Measurements from ENCODE around the gene RHBDD1. TPM values are rescaled to one million over a fixed set of nuclear protein-coding genes. Genes with fewer than 3 reads are reported as not detected.

The RHBDD1 gene
- total RNA-seq, 1 donor from 2014 or later: 3.7 TPM

DNA sequence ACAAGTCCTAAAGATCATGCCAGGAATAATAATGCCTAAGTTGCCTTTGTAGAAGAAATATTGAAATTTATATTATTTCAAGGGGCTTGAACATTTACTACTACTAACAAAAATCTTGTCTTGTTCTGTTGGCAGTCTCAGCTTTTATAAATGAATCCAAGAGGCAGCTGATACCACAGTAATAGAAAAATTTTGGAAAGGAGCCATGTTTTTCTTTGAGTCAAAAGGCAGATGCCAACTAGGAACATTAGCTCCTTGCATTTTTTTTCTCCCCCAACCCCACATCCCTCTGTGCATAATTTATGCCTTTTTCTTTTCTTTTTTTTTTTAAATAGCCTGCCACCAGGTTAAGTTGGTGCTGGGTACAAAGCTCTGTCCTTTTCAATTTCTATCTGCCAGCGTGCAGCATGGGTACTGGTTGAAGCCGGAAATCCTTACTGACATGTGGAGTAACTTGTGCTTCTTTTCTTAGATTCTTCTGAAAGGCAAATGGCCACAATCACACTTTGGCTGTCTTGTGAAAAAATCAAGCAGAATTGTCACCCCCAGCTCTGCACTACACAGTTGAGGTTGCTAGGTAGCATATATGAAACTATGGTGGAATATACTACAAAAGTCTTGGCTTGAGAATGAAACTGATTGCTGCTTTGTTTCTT lies 98.8 kb downstream of the RHBDD1 start:
- no peak for DNase-seq (ENCODE audit: low spot score in 2 of 2)
- no peaks in the 10 kb centered on the region for H3K4me1 ChIP-seq
- no peaks in the 10 kb centered on the region for H3K27me3 ChIP-seq
- intact Hi-C loops (cut with DNase I): no loop called here
- H3K27ac ChIP-seq: peak overlapping the region in 1 of 2 donors; percentile 21
- H3K9me3 ChIP-seq: peaks cover 0 to 5% of the 10 kb centered on the region in 2 donors
- no peaks in the 10 kb centered on the region for H3K36me3 ChIP-seq
- no peak overlapping the region for H3K4me3 ChIP-seq
- TF ChIP-seq CTCF (IDR thresholded peaks at IDR 0.05): no peak

DNA sequence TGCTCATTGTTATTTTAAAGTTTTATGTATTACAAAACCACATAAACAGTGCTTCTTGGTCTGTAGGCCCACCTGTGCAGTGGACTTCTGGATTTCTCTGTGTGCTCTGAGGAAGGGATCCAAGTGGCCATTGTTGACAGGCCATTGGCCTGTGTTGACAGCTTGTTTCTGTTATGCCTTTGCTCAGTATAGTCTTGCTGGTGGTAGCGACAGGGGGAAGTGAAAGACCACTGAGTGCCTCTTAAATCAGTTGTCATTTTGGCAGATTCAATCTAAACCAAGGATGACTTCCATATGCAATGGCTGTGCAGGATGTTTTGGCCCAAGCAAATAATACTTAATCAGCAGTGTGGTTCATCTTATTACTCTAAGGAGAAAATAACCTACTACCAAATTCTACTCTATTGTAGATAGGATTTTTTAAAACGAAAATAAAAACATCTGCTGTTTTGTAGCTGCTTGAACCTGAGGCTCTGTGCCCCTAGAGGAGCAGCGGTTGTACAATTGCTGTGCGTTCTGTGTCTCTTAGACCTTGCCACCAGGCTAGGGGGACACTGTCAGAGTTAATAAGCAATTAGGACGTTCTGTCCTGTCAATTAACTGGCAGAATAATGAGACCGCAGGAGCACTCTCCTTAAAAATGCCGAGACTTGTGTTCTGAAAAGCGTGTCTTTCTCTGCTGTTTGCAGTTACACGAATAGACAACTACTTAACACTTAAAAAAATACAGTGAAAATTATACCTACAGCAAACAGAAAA lies 108.2 kb downstream of the RHBDD1 start:
- Histone ChIP-seq H3K27ac (no peak overlapping the region), H3K27me3 (no peaks in the 10 kb centered on the region), H3K4me3 (no peak overlapping the region), H3K9me3 (peaks cover 0 to 5% of the 10 kb centered on the region in 2 donors), H3K4me1 (no peaks in the 10 kb centered on the region), H3K36me3 (no peaks in the 10 kb centered on the region)
- no peak for DNase-seq (ENCODE audit: low spot score in 2 of 2)
- intact Hi-C loops (cut with DNase I): no loop called here
- no peak for TF ChIP-seq CTCF (IDR thresholded peaks at IDR 0.05)

GRCh38 chr2:226953206-226953605 lies 117.4 kb downstream of the RHBDD1 start:
- peak; percentile 17 to 80 for DNase-seq (ENCODE audit: low spot score in 2 of 2)
- Histone ChIP-seq H3K9me3 (no peaks in the 10 kb centered on the region), H3K27me3 (no peaks in the 10 kb centered on the region), H3K27ac (peak overlapping the region; percentile 35 to 83), H3K4me3 (no peak overlapping the region), H3K4me1 (peaks cover 5 to 11% of the 10 kb centered on the region in 2 donors), H3K36me3 (no peaks in the 10 kb centered on the region)
- intact Hi-C loops (cut with DNase I): no loop called here
- TF ChIP-seq CTCF (IDR thresholded peaks at IDR 0.05): no peak

DNA sequence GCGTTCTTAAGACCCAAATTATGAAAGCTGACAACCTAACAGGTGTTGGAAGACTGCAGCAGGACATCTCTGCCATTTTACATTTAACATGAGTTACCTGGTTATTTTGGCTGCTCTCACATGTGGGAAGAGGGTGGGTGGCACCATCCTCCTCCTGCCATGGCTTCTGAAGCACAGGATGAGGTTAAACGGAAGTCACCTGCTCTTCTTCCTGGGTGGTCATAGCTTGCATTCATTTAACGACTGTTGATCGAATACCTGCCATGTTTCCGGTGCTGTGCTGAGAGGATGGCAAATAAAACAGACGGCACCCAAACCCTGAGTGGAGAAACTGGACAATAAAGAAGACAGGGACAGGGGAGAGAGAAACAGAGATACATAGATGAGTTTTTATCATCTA lies 118.0 kb downstream of the RHBDD1 start:
- DNase-seq (ENCODE audit: low spot score in 2 of 2): no peak
- H3K27ac ChIP-seq: peak overlapping the region; percentile 35 to 83
- no peak for TF ChIP-seq CTCF (IDR thresholded peaks at IDR 0.05)
- H3K4me3 ChIP-seq: no peak overlapping the region
- peaks cover 5 to 11% of the 10 kb centered on the region in 2 donors for H3K4me1 ChIP-seq
- H3K9me3 ChIP-seq: no peaks in the 10 kb centered on the region
- no peaks in the 10 kb centered on the region for H3K27me3 ChIP-seq
- H3K36me3 ChIP-seq: no peaks in the 10 kb centered on the region
- intact Hi-C loops (cut with DNase I): no loop called here

- TF ChIP-seq CTCF (IDR thresholded peaks at IDR 0.05): no peak
- Histone ChIP-seq H3K4me3 (no peak overlapping the region), H3K4me1 (peaks cover 5 to 11% of the 10 kb centered on the region in 2 donors), H3K36me3 (no peaks in the 10 kb centered on the region), H3K9me3 (no peaks in the 10 kb centered on the region), H3K27me3 (no peaks in the 10 kb centered on the region), H3K27ac (no peak overlapping the region)
- intact Hi-C loops (cut with DNase I): no loop called here
- no peak for DNase-seq (ENCODE audit: low spot score in 2 of 2)
Observed at GRCh38 chr2:226956659-226957058, 120.8 kb downstream of the RHBDD1 start.

Measured in ascending aorta (tissue), 2 donors.